HG02973 (cell line): ENCODE data around the gene SMPD3.
"Not testable (repeated sequence)": the region's sequence is repeated elsewhere in the genome, so short reads cannot be mapped to it uniquely, and the experiment has no call there.

Source experiments
- ATAC-seq: cut with Tn5 transposase; IDR thresholded peaks from one replicate; pipeline ENCODE4 v1.9.1; 2021; ENCODE audit warnings: moderate library complexity; ENCODE audit not compliant: unreplicated experiment

The SMPD3 gene

GRCh38 chr16:68448360-68448970, at the start of gene SMPD3:
TSS of gene SMPD3 (minus strand) at chr16:68448508. CDS start at chr16:68372181, 76,327 bp downstream.
- peak; percentile 89 for ATAC-seq

- ATAC-seq = no peak
Measured at GRCh38 chr16:68496689-68497088, 48.4 kb upstream of the SMPD3 start.

GRCh38 chr16:68494261-68494660, 46.0 kb upstream of the SMPD3 start:
- ATAC-seq = not testable (repeated sequence)

GRCh38 chr16:68493412-68494070, 45.2 kb upstream of the SMPD3 start:
- ATAC-seq = no peak

- no peak for ATAC-seq
Measured at GRCh38 chr16:68492543-68493411, 44.5 kb upstream of the SMPD3 start.

GRCh38 chr16:68492151-68492542, 43.8 kb upstream of the SMPD3 start:
- no peak for ATAC-seq

GRCh38 chr16:68491576-68491950, 43.3 kb upstream of the SMPD3 start:
- ATAC-seq = no peak

- no peak for ATAC-seq
Measured at GRCh38 chr16:68490829-68491575, 42.7 kb upstream of the SMPD3 start.

GRCh38 chr16:68490358-68490757, 42.0 kb upstream of the SMPD3 start:
- ATAC-seq = no peak

GRCh38 chr16:68488554-68488953, 40.2 kb upstream of the SMPD3 start:
- ATAC-seq = no peak

- ATAC-seq = no peak
Measured at GRCh38 chr16:68487669-68488068, 39.4 kb upstream of the SMPD3 start.

- ATAC-seq = no peak
Measured at GRCh38 chr16:68487203-68487514, 38.9 kb upstream of the SMPD3 start.

- no peak for ATAC-seq
Measured at GRCh38 chr16:68486502-68487202, 38.3 kb upstream of the SMPD3 start.

GRCh38 chr16:68481636-68482035, 33.3 kb upstream of the SMPD3 start:
- ATAC-seq = no peak

- ATAC-seq = no peak
Measured at GRCh38 chr16:68480084-68480995, 32.0 kb upstream of the SMPD3 start.

GRCh38 chr16:68479271-68479670, 31.0 kb upstream of the SMPD3 start:
- no peak for ATAC-seq

- ATAC-seq = no peak
Measured at GRCh38 chr16:68478526-68479250, 30.4 kb upstream of the SMPD3 start.

- no peak for ATAC-seq
Measured at GRCh38 chr16:68475071-68475470, 26.8 kb upstream of the SMPD3 start.
